Measurements from ENCODE around the gene FAM120B.

Gene FAM120B

DNA sequence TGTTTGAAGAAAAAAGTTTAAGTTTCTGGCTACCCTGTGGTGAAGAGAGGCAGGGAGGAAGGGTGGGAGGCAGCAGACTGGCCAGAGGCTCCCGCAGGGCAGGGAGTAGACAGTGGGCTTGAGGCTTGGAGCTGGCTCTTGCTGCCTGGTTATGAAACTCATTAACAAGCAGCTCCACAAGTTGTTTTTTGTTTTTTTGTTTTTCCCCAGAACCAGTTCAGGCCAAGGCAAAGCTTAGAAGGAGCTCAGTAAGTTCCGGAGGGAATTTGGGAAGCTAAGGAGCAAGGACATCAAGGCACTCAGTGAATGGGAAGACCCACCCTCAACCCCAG is 19.7 kb upstream of the FAM120B start:
- DNase-seq (ENCODE audit: low spot score) = no peak

DNA sequence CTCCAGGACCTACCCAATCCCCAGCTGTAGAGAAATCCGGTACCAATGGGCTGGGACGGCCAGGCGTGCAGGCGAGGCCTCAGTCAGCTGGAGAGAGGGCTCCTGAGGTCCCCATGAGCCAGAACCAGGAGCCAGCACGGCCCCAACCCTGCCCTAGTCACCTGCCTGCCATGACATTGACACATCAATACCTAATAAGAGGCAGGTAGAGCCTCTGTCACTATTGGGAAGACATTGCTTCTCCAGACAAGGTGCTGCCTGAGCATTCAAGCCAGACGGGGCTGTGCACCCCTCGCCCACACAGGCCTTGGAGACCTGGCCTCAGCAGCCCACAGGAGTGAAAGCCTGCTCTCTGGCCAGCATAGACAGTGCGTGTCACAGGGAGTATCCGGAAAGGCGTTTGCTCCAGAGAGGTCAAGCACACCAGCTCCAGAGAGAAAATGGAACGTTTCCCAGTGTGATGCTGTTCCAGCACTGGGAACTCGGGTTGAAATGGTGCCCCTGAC is 19.1 kb upstream of the FAM120B start:
- no peak for DNase-seq (ENCODE audit: low spot score)

DNA sequence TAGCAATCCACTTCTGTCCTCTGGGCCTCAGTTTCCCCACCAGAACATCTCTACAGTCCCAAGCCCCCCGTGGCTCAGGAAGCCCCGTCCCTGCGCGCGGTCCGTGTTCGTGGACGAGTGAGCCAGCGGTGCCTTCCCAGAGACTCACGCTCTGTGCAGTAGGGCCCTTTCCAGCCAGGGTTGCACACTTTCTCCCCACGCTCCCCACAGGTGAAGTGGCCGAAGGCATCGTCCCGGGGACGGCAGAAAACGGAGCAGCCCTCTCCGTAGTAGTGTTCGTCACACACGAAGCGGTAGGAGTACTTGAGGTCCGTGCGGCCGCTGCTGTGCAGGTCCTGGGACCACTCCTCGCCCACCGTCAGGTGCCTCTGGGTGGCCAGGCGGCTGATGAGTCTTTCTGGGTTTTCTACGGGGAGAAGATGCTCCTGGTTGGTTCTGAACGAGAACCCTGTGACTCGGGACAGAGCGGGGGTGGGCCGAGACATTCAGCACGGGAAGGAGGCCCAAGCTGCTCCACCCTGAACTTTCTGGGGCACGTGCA is 18.4 kb upstream of the FAM120B start:
- no peak for DNase-seq (ENCODE audit: low spot score)

DNA sequence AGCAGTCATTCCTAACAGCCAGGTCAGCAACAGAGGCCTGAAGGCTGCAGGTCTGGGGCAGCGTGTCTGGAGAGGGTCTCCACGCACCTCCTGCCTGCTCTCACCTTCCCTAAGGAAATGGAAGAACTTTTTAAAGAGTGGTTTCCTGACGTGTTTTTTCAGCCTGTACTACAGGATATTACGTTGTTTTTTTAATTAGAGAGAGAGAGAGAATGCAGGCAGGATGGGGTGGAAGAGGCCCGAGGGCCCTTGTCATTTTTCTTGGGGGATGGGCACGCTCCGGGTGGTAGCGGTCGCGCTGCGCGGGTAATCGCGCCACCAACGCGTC is 17.7 kb upstream of the FAM120B start:
- no peak for DNase-seq (ENCODE audit: low spot score)

DNA sequence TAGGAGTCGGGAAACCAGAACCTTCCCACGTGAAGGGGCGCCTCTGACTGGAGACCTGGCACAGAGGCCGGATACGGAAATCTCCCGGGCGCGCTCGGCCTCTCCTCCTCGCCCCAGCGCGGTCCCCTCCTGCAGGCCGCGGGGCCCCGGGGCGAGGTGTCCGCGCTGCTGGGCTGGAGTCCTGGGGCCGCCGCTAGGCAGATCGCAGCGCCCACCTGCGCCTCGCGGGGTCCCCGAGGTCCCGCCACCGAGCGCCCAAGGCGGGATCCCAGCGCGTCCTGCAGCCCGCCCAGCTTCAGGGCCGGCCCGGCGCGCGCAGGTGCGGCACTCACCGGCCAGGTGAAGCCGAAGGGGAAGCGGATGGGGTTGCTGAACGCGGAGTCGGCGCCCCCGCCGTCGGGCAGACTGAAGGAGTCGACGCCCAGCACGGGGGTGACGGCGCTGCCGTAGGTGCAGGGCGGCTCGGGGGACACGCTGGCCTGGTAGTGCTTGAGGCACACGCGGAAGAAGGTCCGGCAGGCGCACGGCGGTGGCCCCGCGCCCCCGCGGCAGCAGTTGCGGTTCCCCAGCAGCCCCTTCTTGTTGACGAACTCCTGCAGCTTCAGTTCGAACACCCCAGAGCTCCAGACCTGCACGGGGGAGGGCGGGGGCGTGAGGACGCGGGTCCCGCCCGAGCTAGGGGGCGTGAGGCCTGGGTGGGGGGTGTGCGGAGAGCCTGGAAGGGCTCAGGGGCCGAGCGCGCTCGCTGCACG is 17.2 kb upstream of the FAM120B start:
- DNase-seq (ENCODE audit: low spot score) = no peak

DNA sequence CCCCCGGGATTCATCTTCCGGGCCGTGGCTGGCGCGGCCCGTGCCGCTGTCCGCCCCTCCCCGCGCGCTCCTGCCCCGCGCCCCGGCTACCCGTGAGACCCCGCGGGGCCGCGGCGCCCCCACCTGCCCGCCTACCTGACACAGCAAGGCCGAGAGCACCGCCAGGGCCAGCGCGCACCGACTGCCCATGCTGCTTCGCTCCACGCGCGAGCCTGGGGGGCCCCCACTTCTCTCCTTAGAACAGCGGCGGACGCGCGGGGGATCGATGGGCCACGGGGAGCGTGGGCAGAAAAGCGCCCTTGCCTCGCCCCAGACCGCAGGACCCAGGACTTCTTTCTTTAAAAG is 16.6 kb upstream of the FAM120B start:
- no peak for DNase-seq (ENCODE audit: low spot score)

DNA sequence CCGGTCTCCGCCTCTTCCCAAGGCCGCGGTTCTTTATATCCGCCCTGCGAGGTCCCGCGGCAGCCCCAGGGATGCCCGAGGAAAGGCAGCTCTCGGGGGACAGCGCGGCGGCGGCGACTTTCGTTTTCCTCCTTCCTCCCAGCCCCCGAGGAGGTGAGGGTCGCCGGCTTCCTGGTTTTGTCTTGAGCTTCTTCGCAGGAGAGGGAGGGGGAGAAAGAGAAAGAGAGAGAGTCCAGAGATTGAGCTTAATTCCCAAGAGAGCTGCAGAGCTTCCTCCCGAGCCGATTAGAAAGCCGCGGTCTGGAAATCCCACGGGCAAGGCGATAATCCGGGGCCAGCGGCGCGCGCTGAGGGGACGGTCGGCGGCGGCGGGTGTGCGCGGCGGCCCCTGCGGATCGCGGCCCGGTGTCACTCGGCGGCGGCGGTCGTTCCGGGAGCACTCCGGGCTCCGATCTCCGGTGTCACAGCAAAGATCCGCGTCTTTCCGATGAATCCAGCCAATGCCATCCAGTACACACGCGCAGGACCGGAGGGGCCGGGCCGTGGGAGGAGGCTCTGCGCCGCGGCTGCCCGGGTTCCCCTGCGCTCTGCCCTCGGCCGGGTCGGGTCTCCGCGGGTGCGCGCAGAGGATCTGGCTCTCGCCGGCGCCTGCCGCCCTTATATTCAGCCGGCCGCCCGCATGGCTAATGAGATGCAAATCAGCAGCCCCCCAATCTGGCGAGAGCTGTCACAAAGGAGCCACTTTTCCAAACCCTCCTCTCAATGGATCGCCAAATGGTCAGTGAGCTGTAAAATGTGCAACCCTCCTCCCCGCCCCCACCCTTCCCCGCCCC is 16.0 kb upstream of the FAM120B start, which contains the start of gene DLL1:
Gene DLL1, minus strand, starts transcription at position 783 of the 833 bp plus-strand sequence. CDS start 939 bp downstream, outside the sequence.
- no peak for DNase-seq (ENCODE audit: low spot score)

DNA sequence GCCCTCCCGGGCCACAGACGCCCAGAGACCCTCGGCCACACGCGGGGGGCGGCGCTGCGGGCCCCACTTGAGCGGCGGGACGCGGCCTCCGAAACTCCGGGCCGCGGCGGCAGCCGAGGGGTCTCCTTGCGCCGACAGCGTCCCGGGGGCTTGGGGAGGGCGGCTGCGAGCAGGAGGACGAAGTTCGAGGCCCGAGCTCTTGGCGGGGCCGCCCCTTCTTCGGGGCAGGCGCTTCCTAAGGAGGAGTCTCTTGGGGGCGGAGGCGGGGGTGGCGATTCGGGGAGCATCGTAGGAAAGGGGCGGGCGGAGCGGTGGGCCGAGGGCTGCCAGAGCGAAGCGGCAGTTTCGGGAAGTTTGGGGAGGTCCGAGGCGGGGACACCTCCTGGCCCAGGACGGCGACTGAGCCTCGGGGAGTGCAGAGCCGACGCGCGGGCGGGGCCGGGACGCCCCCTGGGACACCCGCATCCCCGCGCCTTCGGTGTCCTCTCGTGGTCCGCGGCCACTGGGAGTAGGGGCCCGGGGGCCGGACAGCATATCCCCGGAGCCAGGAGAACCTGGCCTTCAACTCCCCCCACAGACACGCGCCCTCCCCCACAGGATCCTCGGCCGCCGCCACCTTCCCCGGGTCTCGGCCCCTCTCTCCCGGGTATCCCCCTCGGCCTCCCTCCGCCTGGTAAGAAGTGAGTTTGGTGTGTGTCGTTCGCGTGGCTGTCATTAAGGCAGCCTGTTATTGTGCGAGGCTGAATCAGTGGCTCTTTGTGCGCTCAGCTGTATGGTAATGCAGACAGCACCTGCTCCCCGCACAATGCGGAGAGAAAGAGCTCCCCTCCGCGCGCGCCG is 15.1 kb upstream of the FAM120B start:
- DNase-seq (ENCODE audit: low spot score) = peak; percentile 62

DNA sequence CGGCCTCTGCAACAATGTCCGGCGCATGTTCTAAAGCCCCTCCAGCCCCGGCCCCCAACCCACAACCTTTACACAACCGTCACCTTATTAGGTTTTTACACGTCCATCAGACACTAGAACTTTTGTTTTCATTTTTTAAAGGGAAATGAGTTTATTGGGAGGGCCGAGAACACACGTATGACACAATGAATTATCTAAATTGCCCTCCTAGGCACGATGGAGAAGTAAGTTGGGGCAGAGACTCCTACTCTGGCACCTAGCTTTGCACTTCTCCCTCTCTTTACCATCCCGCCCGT is 14.5 kb upstream of the FAM120B start:
- no peak for DNase-seq (ENCODE audit: low spot score)

DNA sequence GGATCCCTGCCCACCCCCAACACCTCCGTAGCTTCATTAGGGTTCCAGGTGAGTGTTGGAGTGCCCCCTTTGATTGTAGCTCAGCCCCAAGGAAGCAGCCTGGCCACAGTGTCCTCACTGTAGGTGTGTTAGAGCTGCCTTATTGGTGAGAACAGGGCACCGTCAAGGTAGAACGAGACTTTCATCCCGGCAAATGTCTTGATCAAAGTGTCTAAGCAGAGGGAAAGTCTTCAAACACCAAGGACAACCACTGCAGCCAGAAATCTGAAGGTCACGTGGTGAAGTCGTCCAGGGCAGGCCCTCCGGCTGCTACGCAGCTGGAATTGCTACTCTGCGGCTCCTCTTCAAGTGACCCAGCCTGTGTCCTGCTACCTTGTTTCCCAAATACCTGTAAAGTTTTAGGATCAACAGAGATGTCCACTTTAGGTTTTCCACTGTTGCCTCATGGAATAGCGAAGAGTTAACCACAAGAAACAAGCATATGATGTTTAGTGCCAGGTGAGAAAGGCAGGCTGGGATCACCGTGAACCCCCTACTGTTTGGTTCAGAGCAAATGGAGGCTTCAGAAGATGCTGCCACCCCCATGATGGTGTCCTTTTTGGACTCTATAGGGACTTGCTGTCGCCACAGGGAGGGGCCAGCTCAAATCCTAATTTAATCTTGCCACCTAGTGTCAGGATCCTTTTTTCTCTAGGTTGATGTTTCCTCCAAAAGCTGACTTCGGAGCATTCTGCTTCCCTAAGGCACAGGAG is 14.0 kb upstream of the FAM120B start:
- peak; percentile 33 for DNase-seq (ENCODE audit: low spot score)

DNA sequence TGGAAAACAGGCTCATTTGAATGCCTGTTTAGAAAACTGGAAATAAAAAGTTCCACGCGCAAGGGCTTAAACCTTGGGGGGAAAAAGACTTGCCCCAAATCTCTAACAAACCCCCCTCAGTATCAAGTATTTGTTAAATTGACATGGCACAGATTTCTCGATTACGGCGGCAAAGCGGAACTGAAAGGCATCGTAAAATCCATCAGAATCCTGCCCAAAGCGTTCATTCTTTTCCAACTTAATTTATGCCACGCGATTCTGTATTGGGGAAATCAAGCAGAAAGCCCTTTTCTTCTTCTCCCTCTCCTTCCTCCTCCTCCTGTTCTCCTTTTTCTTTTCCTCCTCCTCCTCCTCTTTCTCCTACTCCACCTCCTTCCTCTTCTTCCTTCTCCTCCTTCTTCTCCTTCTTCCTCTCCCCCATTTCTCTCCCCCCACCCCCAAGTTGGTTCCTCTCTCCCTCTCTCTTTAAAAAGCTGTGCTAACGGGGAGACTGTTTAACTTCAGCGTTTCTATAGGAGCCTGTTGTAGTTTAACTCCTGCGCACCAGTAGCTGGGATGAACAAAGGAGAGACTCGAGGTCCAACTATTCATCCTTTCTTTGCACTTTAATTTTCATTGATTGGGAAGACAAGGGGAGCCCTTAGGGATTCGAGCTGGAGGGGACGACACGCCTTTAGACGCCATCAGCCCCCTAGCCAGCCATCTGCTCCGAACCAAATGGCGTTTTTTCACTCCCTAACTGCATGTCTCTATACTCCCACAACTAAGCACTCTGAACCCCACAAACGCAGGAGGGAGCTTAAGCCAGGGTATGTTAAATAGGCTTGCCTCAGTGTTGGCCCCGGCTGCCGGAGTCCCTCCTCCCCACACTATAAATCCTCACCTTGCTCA is 13.0 kb upstream of the FAM120B start:
- DNase-seq (ENCODE audit: low spot score) = no peak

DNA sequence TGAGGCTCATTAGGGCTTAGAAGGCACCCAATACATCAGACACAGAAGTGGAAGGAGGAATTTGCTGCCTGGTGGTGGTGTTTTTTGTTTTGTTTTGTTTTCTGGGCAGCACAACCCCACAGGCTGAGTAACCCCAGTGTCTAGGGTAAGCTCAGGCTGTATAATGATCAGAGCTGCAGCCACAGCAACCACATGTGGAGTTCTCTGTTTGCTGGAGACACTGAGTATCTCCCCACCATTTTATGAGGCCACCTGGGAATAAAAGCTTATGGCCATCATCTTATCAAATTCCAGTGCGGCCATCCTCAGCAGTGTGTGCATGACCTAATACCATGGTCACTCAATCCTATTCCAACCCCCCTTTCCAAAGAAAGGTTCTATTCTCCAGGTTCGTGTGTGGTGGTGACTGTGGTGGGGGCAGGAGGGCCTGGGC is 12.2 kb upstream of the FAM120B start:
- DNase-seq (ENCODE audit: low spot score) = no peak

DNA sequence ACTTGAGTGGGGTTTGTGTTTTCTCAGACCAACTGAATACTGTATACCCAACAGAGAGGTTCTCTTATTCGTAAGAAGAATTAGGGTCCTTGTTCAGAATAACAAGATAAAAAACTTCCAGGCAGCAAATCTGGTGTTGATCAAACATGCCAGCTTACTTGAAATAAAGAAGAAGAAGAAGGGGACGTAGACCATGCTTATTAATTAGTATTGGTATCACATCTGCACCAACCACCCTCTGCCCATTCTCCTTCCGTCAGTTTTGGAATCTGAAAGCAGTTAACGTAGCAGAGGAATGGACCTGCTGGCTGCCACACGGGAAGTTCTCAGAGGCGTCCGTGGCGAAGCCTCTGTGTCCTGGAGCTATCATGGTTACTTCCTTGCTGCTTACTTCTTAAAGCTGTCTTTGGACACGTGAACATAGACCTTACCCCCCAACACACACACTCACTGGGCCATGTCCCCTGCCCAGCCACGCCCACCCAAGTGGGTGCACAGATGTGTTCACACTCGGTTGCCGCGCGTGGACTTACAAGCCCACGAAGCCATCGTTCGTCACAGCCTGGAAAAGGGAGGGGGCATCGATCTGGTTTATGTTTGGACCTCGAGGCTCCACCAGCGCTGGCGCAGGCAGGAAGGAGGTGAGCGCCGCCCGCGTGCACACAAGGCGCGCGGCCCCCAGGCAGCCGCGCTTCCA is 11.6 kb upstream of the FAM120B start:
- no peak for DNase-seq (ENCODE audit: low spot score)

DNA sequence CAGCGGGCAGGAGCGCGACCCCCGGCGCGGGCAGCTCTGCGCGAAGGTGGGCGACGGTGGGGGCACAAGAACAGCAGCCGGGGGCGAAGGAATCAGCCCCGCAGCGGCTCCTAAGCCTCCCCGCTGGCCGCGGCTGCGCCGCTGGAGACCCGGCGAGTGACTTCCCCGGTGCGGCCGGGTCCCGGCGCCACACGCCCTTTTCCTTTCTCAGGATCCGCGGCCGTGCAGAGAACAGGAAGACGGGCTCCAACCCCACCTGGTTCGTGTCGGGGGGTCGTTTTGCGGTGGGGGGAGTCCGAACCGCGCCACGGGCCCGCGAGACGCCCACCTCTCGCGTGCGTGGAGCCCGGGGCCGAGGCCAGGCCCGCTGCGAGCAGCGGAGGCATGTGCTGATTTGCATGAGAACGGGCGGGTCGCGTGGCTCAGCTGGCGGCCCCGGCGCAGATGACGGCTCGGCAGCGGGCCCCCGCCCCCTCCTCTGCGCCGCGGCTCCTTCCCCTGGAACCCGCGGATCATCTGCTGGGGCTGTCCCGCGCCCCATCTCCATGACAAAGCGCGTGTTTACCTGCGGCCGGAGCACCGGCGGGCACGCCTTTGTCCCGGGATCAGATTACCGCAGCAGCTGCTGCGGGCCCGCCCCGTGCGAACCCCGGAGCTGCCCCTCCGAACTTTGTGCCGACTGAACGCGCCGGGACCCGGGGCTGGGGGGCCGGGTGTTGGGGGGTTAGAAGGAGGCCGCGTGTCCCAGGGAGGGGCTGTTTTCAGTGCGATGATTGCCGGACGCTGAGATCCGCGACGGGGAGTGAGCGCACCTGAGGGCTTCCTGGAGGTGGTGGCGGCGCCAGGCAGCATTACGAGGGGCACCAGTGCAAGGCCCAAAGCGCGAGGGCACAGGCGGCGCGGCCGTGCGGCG is 10.8 kb upstream of the FAM120B start:
- DNase-seq (ENCODE audit: low spot score) = no peak

DNA sequence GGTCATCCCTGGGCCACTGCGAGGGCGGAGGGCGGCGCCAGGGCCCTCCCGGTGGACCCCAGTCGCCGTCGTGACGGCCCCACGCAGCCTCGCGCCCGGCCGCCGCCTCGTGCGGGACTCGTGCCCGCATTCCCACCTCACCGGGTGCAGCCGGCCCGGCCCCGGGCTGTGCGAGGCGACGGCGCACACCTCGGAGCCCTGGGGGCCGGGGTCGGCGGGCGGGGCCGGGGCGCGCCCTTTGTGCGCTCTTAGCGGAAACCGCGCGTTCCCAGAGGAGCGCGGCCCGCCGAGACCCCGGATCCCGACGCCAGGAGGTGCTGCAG is 10.2 kb upstream of the FAM120B start:
- DNase-seq (ENCODE audit: low spot score) = no peak

DNA sequence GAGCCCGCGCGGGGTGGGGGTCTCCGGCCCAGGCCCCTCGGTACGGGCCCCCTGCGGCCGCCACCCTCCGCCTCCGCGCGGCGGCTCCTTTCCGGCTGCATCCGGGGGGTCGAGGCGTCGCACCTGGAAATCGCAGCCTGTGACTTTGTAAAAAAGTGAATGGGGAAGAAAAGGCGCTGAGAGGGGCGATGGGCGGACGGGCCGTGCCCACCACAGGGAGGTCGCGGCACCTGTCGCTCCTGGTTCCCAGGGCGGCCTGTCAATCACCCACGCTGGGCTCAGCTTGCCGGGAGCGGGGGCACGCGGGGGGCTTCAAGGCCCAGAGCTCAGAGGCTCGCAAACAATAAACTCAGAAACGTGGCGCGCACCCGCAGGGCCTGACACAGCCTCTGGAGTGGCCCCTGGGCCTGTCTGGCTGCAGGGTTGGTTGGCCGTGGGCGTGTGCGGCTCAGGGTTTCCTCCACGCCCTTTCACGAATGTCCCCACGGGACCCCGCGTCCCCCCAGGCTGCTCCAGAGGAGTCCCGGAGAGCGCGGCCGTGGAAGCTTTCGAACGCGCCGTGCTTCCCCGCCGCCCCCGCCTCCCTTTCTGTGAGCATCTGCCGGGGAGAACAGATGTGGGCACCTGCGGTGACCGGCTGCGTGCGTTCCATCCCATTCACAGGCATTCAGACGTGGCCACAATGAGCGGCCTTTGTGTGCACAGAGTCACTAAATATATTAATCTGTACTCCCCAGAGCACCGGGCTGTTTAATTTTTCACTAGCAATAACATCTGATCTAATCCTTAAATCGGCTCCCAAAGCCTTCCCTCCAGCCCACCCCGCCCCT is 9.6 kb upstream of the FAM120B start:
- peak; percentile 57 for DNase-seq (ENCODE audit: low spot score)

DNA sequence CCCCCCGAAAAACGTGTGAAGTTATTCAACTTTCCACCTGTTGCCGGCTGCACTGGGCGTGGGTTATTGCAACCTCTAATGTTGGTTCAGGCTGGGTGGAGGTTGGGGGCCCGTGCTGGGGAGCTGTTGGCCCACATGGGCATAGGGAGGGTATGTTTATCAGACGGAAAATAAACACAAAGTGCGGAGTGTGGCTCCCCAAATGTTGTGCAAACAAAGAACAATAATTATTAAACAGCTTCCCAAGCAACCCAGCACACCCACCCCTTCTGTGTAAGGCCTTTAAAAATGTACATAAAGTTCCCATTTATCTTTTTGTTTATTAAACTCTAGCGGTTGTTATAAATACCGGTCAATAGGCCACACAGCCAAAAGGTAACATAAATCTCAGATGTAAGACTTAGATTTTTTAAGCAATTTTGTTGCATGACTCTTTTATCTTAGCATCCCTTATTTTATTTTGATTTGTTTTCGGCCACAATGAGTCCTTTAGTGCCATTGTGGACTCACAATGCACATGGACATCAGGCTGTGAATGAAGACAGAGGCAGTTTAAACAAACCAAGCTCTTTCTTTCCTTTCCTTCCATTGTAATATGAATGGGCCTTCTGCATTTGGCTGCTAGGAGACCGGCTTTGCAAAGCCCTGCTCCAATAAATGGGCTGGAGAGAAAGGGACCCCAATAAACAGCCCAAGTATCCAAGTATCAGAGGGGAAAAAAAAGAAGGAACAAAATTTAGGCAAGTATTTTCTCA is 8.8 kb upstream of the FAM120B start:
- no peak for DNase-seq (ENCODE audit: low spot score)

DNA sequence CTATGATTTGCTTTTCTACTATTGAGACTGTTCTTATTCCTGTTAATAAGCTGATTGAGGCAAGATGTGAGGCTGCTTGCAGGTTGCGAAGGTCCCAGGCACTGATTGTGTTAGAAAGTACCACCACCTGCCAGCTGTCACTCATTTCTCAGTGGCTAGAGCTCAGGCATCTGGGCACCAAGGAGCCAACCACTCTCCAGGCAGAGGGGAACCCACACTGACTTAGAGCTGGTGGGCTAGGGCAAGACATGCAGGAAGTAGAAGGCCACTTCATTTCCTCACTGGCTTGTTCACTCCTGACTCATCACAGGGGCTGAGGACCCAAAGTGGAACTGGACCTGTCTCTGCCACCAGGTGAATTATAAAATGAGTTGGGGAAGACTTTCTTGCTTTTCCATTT is 7.9 kb upstream of the FAM120B start:
- no peak for DNase-seq (ENCODE audit: low spot score)

Measured in SW480 (cell line).